ENCODE measurements around the gene LRRC73. TPM values are rescaled to one million over a fixed set of nuclear protein-coding genes. Genes with fewer than 3 reads are reported as not detected.
"Not testable (repeated sequence)": the region's sequence is repeated elsewhere in the genome, so short reads cannot be mapped to it uniquely, and the experiment has no call there.

Gene LRRC73
- under 1 TPM; 0.26 to 0.55 TPM for total RNA-seq

- CTCF ChIA-PET: no interaction called here
- peak within 1 kb of the TSS; percentile 66 for H3K4me3 Mint-ChIP-seq
- peaks cover 15% of the 10 kb centered on the region for H3K27me3 Mint-ChIP-seq (ENCODE audit: low read depth)
- POLR2A ChIA-PET: interaction anchor here (0.6 to 1.1 kb wide), 3 partner anchors 33 to 569 kb away, joined by 3 to 4 read pairs (median 4); partner anchors contain the start of genes GTPBP2 and TJAP1
- DNase-seq (peak; percentile 77), ATAC-seq (peak; percentile 74)
- peaks cover 22% of the 10 kb centered on the region for H3K4me1 Mint-ChIP-seq (ENCODE audit: low read depth)
- no peaks in the 10 kb centered on the region for H3K9me3 Mint-ChIP-seq (ENCODE audit: insufficient read depth)
- peaks cover 39% of the 10 kb centered on the region for H3K36me3 Mint-ChIP-seq (ENCODE audit: low read depth)
- peak within 1 kb of the TSS; percentile 69 for H3K27ac Mint-ChIP-seq
These were observed at the start of gene LRRC73 for GRCh38 chr6:43509984-43510826. TSS of gene LRRC73 (minus strand) at chr6:43510346. CDS start at chr6:43509785, 561 bp downstream.

GRCh38 chr6:43559328-43559727 is 49.2 kb upstream of the LRRC73 start:
- ATAC-seq (no peak), DNase-seq (no peak)
- POLR2A ChIA-PET: no interaction called here
- Mint-ChIP-seq H3K36me3 (ENCODE audit: low read depth) (peaks cover 59% of the 10 kb centered on the region), H3K9me3 (ENCODE audit: insufficient read depth) (no peaks in the 10 kb centered on the region), H3K4me1 (ENCODE audit: low read depth) (no peaks in the 10 kb centered on the region), H3K27me3 (ENCODE audit: low read depth) (no peaks in the 10 kb centered on the region), H3K27ac (no peak overlapping the region), H3K4me3 (no peak overlapping the region)
- CTCF ChIA-PET: no interaction called here

GRCh38 chr6:43557620-43558019 is 47.5 kb upstream of the LRRC73 start:
- peaks cover 65% of the 10 kb centered on the region for H3K36me3 Mint-ChIP-seq (ENCODE audit: low read depth)
- DNase-seq; CTCF ChIA-PET; POLR2A ChIA-PET; H3K4me3 Mint-ChIP-seq; H3K27me3 Mint-ChIP-seq (ENCODE audit: low read depth); H3K9me3 Mint-ChIP-seq (ENCODE audit: insufficient read depth); H3K27ac Mint-ChIP-seq; ATAC-seq; H3K4me1 Mint-ChIP-seq (ENCODE audit: low read depth): not testable (repeated sequence)

- no peaks in the 10 kb centered on the region for H3K27me3 Mint-ChIP-seq (ENCODE audit: low read depth)
- ATAC-seq: no peak
- H3K4me3 Mint-ChIP-seq: no peak overlapping the region
- H3K4me1 Mint-ChIP-seq (ENCODE audit: low read depth): peaks cover 2% of the 10 kb centered on the region
- POLR2A ChIA-PET: interaction anchor here (1.1 kb wide), 1 partner anchor 8 kb away, joined by 3 read pairs; no protein-coding TSS in a partner anchor
- no peak for DNase-seq
- H3K36me3 Mint-ChIP-seq (ENCODE audit: low read depth): peaks cover 64% of the 10 kb centered on the region
- H3K9me3 Mint-ChIP-seq (ENCODE audit: insufficient read depth): no peaks in the 10 kb centered on the region
- H3K27ac Mint-ChIP-seq: no peak overlapping the region
- CTCF ChIA-PET: no interaction called here
These were observed 37.1 kb upstream of the LRRC73 start for GRCh38 chr6:43547222-43547621.

- DNase-seq (no peak), ATAC-seq (no peak)
- ChIA-PET POLR2A (no interaction called here), CTCF (no interaction called here)
- Mint-ChIP-seq H3K4me3 (no peak overlapping the region), H3K27me3 (ENCODE audit: low read depth) (no peaks in the 10 kb centered on the region), H3K4me1 (ENCODE audit: low read depth) (peaks cover 2% of the 10 kb centered on the region), H3K36me3 (ENCODE audit: low read depth) (peaks cover 58% of the 10 kb centered on the region), H3K9me3 (ENCODE audit: insufficient read depth) (no peaks in the 10 kb centered on the region), H3K27ac (no peak overlapping the region)
These were observed 34.3 kb upstream of the LRRC73 start for GRCh38 chr6:43544461-43544860.

- Mint-ChIP-seq H3K36me3 (ENCODE audit: low read depth) (peaks cover 54% of the 10 kb centered on the region), H3K4me3 (no peak overlapping the region), H3K4me1 (ENCODE audit: low read depth) (peaks cover 2% of the 10 kb centered on the region), H3K27me3 (ENCODE audit: low read depth) (no peaks in the 10 kb centered on the region), H3K9me3 (ENCODE audit: insufficient read depth) (no peaks in the 10 kb centered on the region), H3K27ac (no peak overlapping the region)
- ATAC-seq (no peak), DNase-seq (no peak)
- ChIA-PET CTCF (no interaction called here), POLR2A (interaction anchor here (0.6 kb wide), 1 partner anchor 67 kb away, joined by 3 read pairs; no protein-coding TSS in a partner anchor)
These were observed 31.8 kb upstream of the LRRC73 start for GRCh38 chr6:43541774-43542471.

GRCh38 chr6:43540507-43540906 is 30.4 kb upstream of the LRRC73 start:
- POLR2A ChIA-PET: interaction anchor here (1.5 kb wide), 1 partner anchor 15 kb away, joined by 4 read pairs; no protein-coding TSS in a partner anchor
- Mint-ChIP-seq H3K9me3 (ENCODE audit: insufficient read depth) (no peaks in the 10 kb centered on the region), H3K27me3 (ENCODE audit: low read depth) (no peaks in the 10 kb centered on the region), H3K4me1 (ENCODE audit: low read depth) (peaks cover 2% of the 10 kb centered on the region), H3K4me3 (no peak overlapping the region), H3K27ac (no peak overlapping the region), H3K36me3 (ENCODE audit: low read depth) (peaks cover 44% of the 10 kb centered on the region)
- CTCF ChIA-PET: no interaction called here
- DNase-seq (no peak), ATAC-seq (no peak)

- H3K27ac Mint-ChIP-seq; H3K4me3 Mint-ChIP-seq; H3K9me3 Mint-ChIP-seq (ENCODE audit: insufficient read depth); ATAC-seq; H3K27me3 Mint-ChIP-seq (ENCODE audit: low read depth); CTCF ChIA-PET; DNase-seq; H3K4me1 Mint-ChIP-seq (ENCODE audit: low read depth): not testable (repeated sequence)
- H3K36me3 Mint-ChIP-seq (ENCODE audit: low read depth): peaks cover 42% of the 10 kb centered on the region
- POLR2A ChIA-PET: interaction anchor here (1.5 kb wide), 1 partner anchor 14 kb away, joined by 4 read pairs; no protein-coding TSS in a partner anchor
These were observed 29.3 kb upstream of the LRRC73 start for GRCh38 chr6:43539409-43539808.

- peaks cover 40% of the 10 kb centered on the region for H3K36me3 Mint-ChIP-seq (ENCODE audit: low read depth)
- POLR2A ChIA-PET: interaction anchor here (1.5 kb wide), 1 partner anchor 14 kb away, joined by 4 read pairs; no protein-coding TSS in a partner anchor
- H3K9me3 Mint-ChIP-seq (ENCODE audit: insufficient read depth); H3K4me1 Mint-ChIP-seq (ENCODE audit: low read depth); CTCF ChIA-PET; DNase-seq; H3K4me3 Mint-ChIP-seq; H3K27me3 Mint-ChIP-seq (ENCODE audit: low read depth); ATAC-seq; H3K27ac Mint-ChIP-seq: not testable (repeated sequence)
These were observed 28.8 kb upstream of the LRRC73 start for GRCh38 chr6:43538986-43539385.

GRCh38 chr6:43532201-43532600 is 22.1 kb upstream of the LRRC73 start:
- ATAC-seq (no peak), DNase-seq (no peak)
- H3K36me3 Mint-ChIP-seq (ENCODE audit: low read depth): peaks cover 48% of the 10 kb centered on the region
- H3K4me1 Mint-ChIP-seq (ENCODE audit: low read depth): no peaks in the 10 kb centered on the region
- H3K27me3 Mint-ChIP-seq (ENCODE audit: low read depth): no peaks in the 10 kb centered on the region
- no peaks in the 10 kb centered on the region for H3K9me3 Mint-ChIP-seq (ENCODE audit: insufficient read depth)
- ChIA-PET CTCF (interaction anchor here (1.1 to 1.6 kb wide), 2 partner anchors 26 to 76 kb away, joined by 3 to 5 read pairs; no protein-coding TSS in a partner anchor), POLR2A (interaction anchor here (1.7 kb wide), 1 partner anchor 16 kb away, joined by 3 read pairs; no protein-coding TSS in a partner anchor)
- H3K4me3 Mint-ChIP-seq: no peak overlapping the region
- no peak overlapping the region for H3K27ac Mint-ChIP-seq

GRCh38 chr6:43524483-43524961 is 14.4 kb upstream of the LRRC73 start:
- ATAC-seq (no peak), DNase-seq (no peak)
- ChIA-PET POLR2A (interaction anchor here (1.4 kb wide), 1 partner anchor 15 kb away, joined by 4 read pairs; no protein-coding TSS in a partner anchor), CTCF (no interaction called here)
- Mint-ChIP-seq H3K9me3 (ENCODE audit: insufficient read depth) (no peaks in the 10 kb centered on the region), H3K27ac (peak overlapping the region; percentile 8), H3K27me3 (ENCODE audit: low read depth) (no peaks in the 10 kb centered on the region), H3K4me3 (no peak overlapping the region), H3K4me1 (ENCODE audit: low read depth) (peaks cover 6% of the 10 kb centered on the region), H3K36me3 (ENCODE audit: low read depth) (peaks cover 70% of the 10 kb centered on the region)

- Mint-ChIP-seq H3K9me3 (ENCODE audit: insufficient read depth) (no peaks in the 10 kb centered on the region), H3K4me1 (ENCODE audit: low read depth) (peaks cover 6% of the 10 kb centered on the region), H3K36me3 (ENCODE audit: low read depth) (peaks cover 60% of the 10 kb centered on the region), H3K4me3 (no peak overlapping the region), H3K27me3 (ENCODE audit: low read depth) (no peaks in the 10 kb centered on the region), H3K27ac (no peak overlapping the region)
- ATAC-seq (no peak), DNase-seq (no peak)
- ChIA-PET POLR2A (no interaction called here), CTCF (no interaction called here)
These were observed 13.1 kb upstream of the LRRC73 start for GRCh38 chr6:43523284-43523683.

Measured in activated CD8-positive, alpha-beta T cell treated with anti-CD3 and anti-CD28 coated beads, Interleukin-2, amount 10 ng/mL, durations not matched to agents 7 days and 5 days (primary cell).